H1 (cell line): ENCODE measurements around the gene RIPOR3.
"Not testable (repeated sequence)": the region's sequence is repeated elsewhere in the genome, so short reads cannot be mapped to it uniquely, and the experiment has no call there.

Experiments used
- ATF2 ChIP-seq: IDR thresholded peaks from 2 replicates; pipeline ENCODE4 v1.6.1; 2012; ENCODE audit warnings: low read length, inconsistent platforms
- EZH2 ChIP-seq: fragments of 200-600 bp; sonication (generic); IDR thresholded peaks from 2 replicates; pipeline ENCODE4 v1.7.1; 2012; ENCODE audit warnings: low read depth, mild to moderate bottlenecking, moderate library complexity, low read length, inconsistent platforms; ENCODE audit not compliant: severe bottlenecking
- MAX ChIP-seq: IDR thresholded peaks from 2 replicates; pipeline ENCODE4 v1.6.1; 2012; ENCODE audit warnings: inconsistent platforms
- PHF8 ChIP-seq: fragments of 200-600 bp; sonication (generic); conservative IDR thresholded peaks from 2 replicates; pipeline ENCODE4 v1.7.1; 2012; ENCODE audit warnings: low read depth, mild to moderate bottlenecking, inconsistent platforms, low read length, moderate library complexity
- POLR2A ChIP-seq, 2 experiments: IDR thresholded peaks; 1 replicate in 1 of 2; 2 replicates in 1 of 2; pipeline ENCODE4 v1.6.1; 2011; ENCODE audit warnings: low read depth in 2 of 2, low read length in 2 of 2, mild to moderate bottlenecking in 2 of 2; ENCODE audit errors: control extremely low read depth in 1 of 2
- RAD21 ChIP-seq, 2 experiments: IDR thresholded peaks in 1 of 2; conservative IDR thresholded peaks in 1 of 2; 2 replicates each; pipeline ENCODE4 v1.6.1; 2011; ENCODE audit warnings: low read depth in 2 of 2, low read length in 2 of 2, improper control_type of control experiment in 1 of 2, inconsistent platforms in 1 of 2, mild to moderate bottlenecking in 1 of 2, moderate library complexity in 1 of 2
- RBBP5 ChIP-seq: IDR thresholded peaks from 2 replicates; pipeline ENCODE4 v1.7.1; 2012; ENCODE audit warnings: low read depth, mild to moderate bottlenecking, inconsistent platforms, low read length, moderate library complexity, borderline replicate concordance
- RFX5 ChIP-seq: IDR thresholded peaks from 2 replicates; pipeline ENCODE4 v1.6.1; 2011; ENCODE audit warnings: low read depth, low read length, improper control_type of control experiment, borderline replicate concordance
- SIX5 ChIP-seq: IDR thresholded peaks from 2 replicates; pipeline ENCODE4 v1.6.1; 2011; ENCODE audit warnings: mild to moderate bottlenecking, low read depth, low read length
- TCF12 ChIP-seq: IDR thresholded peaks from 2 replicates; pipeline ENCODE4 v1.6.1; 2011; ENCODE audit warnings: low read depth, mild to moderate bottlenecking, low read length
- YY1 ChIP-seq: IDR thresholded peaks from 2 replicates; pipeline ENCODE4 v1.6.1; 2011; ENCODE audit warnings: low read depth, mild to moderate bottlenecking, low read length
- TF ChIP-seq, protein P1 (sequence below), 3 experiments: IDR thresholded peaks; 1 replicate in 2 of 3; 2 replicates in 1 of 3; pipeline versions ENCODE4 v1.5.1 to v1.6.1; 2011; ENCODE audit warnings: low read length in 3 of 3, mild to moderate bottlenecking in 3 of 3, inconsistent platforms in 2 of 3, low read depth in 1 of 3, moderate library complexity in 1 of 3; ENCODE audit not compliant: insufficient read depth in 1 of 3; ENCODE audit errors: control extremely low read depth in 1 of 3

DNA sequence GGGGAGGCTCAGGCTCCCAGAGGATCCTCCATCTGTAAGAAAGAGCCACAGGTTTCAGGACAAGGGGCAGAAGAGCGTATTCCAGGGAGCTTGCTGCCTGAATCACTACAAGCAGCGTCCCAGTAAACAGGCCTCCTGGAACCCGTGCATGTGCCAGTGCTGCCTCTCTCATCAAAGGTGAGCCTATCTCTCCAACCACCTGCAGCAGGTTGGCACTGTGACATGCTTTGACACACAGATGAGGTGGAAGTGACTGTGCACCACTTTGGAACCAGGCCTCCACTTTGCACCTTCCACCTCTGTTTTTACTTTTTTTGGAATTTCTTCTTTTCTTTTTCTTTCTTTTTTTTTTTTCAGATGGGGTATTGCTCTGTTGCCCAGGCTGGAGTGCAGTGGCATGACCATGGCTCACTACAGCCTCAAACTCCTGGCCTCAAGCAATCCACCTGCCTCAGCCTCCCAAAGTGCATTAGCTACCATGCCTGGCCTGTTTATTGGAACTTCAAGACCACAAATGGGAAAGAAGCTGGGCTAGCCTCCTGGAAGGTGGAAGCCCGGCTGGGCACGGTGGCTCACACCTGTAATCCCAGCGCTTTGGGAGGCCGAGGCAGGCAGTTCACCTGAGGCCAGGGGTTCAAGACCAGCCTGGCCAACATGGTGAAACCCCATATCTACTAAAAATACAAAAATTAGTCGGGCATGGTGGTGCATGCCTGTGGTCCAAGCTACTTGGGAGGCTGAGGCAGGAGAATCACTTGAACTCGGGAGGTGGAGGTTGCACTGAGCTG lies 12.5 kb upstream of the RIPOR3 start:
- not testable (repeated sequence) for TF ChIP-seq YY1; MAX; POLR2A (IDR thresholded peaks at IDR 0.05; ENCODE audit: control extremely low read depth in 1 of 2, low read depth in 2 of 2, low read length in 2 of 2); RFX5; TCF12; PHF8; RAD21 (IDR thresholded peaks at IDR 0.05 in 1 of 2, conservative IDR thresholded peaks at IDR 0.05 in 1 of 2; ENCODE audit: low read depth in 2 of 2, low read length in 2 of 2); EZH2; SIX5; RBBP5; ATF2
- TF ChIP-seq, protein P1, sequence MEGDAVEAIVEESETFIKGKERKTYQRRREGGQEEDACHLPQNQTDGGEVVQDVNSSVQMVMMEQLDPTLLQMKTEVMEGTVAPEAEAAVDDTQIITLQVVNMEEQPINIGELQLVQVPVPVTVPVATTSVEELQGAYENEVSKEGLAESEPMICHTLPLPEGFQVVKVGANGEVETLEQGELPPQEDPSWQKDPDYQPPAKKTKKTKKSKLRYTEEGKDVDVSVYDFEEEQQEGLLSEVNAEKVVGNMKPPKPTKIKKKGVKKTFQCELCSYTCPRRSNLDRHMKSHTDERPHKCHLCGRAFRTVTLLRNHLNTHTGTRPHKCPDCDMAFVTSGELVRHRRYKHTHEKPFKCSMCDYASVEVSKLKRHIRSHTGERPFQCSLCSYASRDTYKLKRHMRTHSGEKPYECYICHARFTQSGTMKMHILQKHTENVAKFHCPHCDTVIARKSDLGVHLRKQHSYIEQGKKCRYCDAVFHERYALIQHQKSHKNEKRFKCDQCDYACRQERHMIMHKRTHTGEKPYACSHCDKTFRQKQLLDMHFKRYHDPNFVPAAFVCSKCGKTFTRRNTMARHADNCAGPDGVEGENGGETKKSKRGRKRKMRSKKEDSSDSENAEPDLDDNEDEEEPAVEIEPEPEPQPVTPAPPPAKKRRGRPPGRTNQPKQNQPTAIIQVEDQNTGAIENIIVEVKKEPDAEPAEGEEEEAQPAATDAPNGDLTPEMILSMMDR (IDR thresholded peaks at IDR 0.05; ENCODE audit: control extremely low read depth in 1 of 3, insufficient read depth in 1 of 3, low read depth in 1 of 3, low read length in 3 of 3), result not testable (repeated sequence)
